IMR-90 (cell line): Measurements from ENCODE around the gene GOLPH3L. TPM values are rescaled to one million over a fixed set of nuclear protein-coding genes. Genes with fewer than 3 reads are reported as not detected.

Source experiments
- ATAC-seq: fragments of 200-7000 bp; cut with Tn5 transposase; 2 replicates; pipeline ENCODE4 v1.9.1; 2020; ENCODE audit warnings: low read depth, mild to moderate bottlenecking, moderate library complexity
- BruUV-seq: library from RNA; stranded (reverse); fragments of 400-500 nt; replicated peaks from 2 replicates; lab custom pipeline; 2021; lab: Mats Ljungman, UMichigan
- CTCF ChIA-PET: fragments of 300-600 bp; formaldehyde crosslinking; extraction: SDS; loops from one replicate; lab custom pipeline; 2021; ENCODE audit warnings: antibody characterized with exemption; lab: Yijun Ruan, JAX
- POLR2A ChIA-PET: fragments of 300-600 bp; sonication (Branson Sonifier 250); formaldehyde crosslinking; loops from one replicate; lab custom pipeline; 2022; ENCODE audit warnings: antibody characterized with exemption; ENCODE audit not compliant: unreplicated experiment; lab: Charles Lee
- DNase-seq: peaks from one replicate; pipeline ENCODE4 v3.0.0; 2013
- H2AFZ ChIP-seq: replicated peaks from 2 replicates; pipeline ENCODE3; 2013; ENCODE audit warnings: low read length, mild to moderate bottlenecking; ENCODE audit not compliant: poor library complexity
- H2AK5ac ChIP-seq: 2 replicates; pipeline ENCODE4 v1.6.1; 2013; ENCODE audit warnings: low read depth, low read length, inconsistent platforms
- H2AK9ac ChIP-seq: replicated peaks from 2 replicates; pipeline ENCODE3; 2013; ENCODE audit warnings: mild to moderate bottlenecking, low read depth, low read length, moderate library complexity; ENCODE audit not compliant: poor library complexity
- H2BK120ac ChIP-seq: 2 replicates; pipeline ENCODE4 v1.6.1; 2013; ENCODE audit warnings: low read depth, low read length, inconsistent platforms
- H2BK15ac ChIP-seq: 3 replicates; pipeline ENCODE4 v1.6.1; 2013; ENCODE audit warnings: low read depth, low read length, inconsistent platforms
- H2BK20ac ChIP-seq: 2 replicates; pipeline ENCODE4 v1.6.1; 2013; ENCODE audit warnings: low read depth, mild to moderate bottlenecking, inconsistent platforms, low read length, moderate library complexity
- H2BK5ac ChIP-seq: 2 replicates; pipeline ENCODE4 v1.6.1; 2013; ENCODE audit warnings: mild to moderate bottlenecking, low read depth, low read length, inconsistent platforms; ENCODE audit not compliant: poor library complexity, severe bottlenecking
- H3K14ac ChIP-seq: replicated peaks from 2 replicates; pipeline ENCODE4 v1.6.1; 2013; ENCODE audit warnings: low read depth, low read length, inconsistent platforms
- H3K18ac ChIP-seq: 2 replicates; pipeline ENCODE4 v1.6.1; 2013; ENCODE audit warnings: low read depth, low read length, control low read depth
- H3K23ac ChIP-seq: 2 replicates; pipeline ENCODE4 v1.6.1; 2013; ENCODE audit warnings: low read depth, low read length, inconsistent platforms
- H3K27ac ChIP-seq: 2 replicates; pipeline ENCODE4 v1.5.1; 2013; ENCODE audit warnings: mild to moderate bottlenecking, control low read depth, low read length; ENCODE audit not compliant: insufficient read depth
- H3K27me3 ChIP-seq: 2 replicates; pipeline ENCODE4 v1.6.1; 2013; ENCODE audit warnings: low read length; ENCODE audit not compliant: control insufficient read depth, insufficient read depth
- H3K36me3 ChIP-seq: 2 replicates; pipeline ENCODE4 v1.6.1; 2013; ENCODE audit warnings: low read length, mixed read lengths; ENCODE audit not compliant: control insufficient read depth, insufficient read depth
- H3K4ac ChIP-seq: 2 replicates; pipeline ENCODE4 v1.6.1; 2013; ENCODE audit warnings: low read depth, low read length, inconsistent platforms
- H3K4me1 ChIP-seq: 2 replicates; pipeline ENCODE4 v1.6.1; 2013; ENCODE audit warnings: low read length, mixed read lengths; ENCODE audit not compliant: control insufficient read depth, insufficient read depth
- H3K4me2 ChIP-seq: 2 replicates; pipeline ENCODE4 v1.6.1; 2013; ENCODE audit warnings: low read depth, mild to moderate bottlenecking, control low read depth, low read length, moderate library complexity
- H3K4me3 ChIP-seq: 2 replicates; pipeline ENCODE4 v1.5.1; 2013; ENCODE audit warnings: low read depth, mild to moderate bottlenecking, control low read depth, low read length, moderate library complexity; ENCODE audit not compliant: insufficient read depth
- H3K56ac ChIP-seq: 2 replicates; pipeline ENCODE4 v1.6.1; 2013; ENCODE audit warnings: low read length, inconsistent platforms; ENCODE audit not compliant: insufficient read depth; ENCODE audit errors: extremely low read depth
- H3K79me1 ChIP-seq, 2 experiments: 2 replicates each; pipeline ENCODE4 v1.6.1; 2013; ENCODE audit warnings: low read length in 2 of 2, inconsistent platforms in 1 of 2, low read depth in 1 of 2
- H3K9ac ChIP-seq: 2 replicates; pipeline ENCODE4 v1.6.1; 2013; ENCODE audit warnings: low read depth, low read length, control low read depth
- H3K9me1 ChIP-seq: 2 replicates; pipeline ENCODE4 v1.6.1; 2013; ENCODE audit warnings: low read length, inconsistent platforms; ENCODE audit not compliant: insufficient read depth
- H3K9me3 ChIP-seq: 2 replicates; pipeline ENCODE4 v1.6.1; 2013; ENCODE audit warnings: low read length; ENCODE audit not compliant: control insufficient read depth, insufficient read depth
- H4K20me1 ChIP-seq: 2 replicates; pipeline ENCODE4 v1.6.1; 2013; ENCODE audit warnings: low read length, inconsistent platforms; ENCODE audit not compliant: insufficient read depth
- H4K5ac ChIP-seq: 2 replicates; pipeline ENCODE4 v1.6.1; 2013; ENCODE audit warnings: mild to moderate bottlenecking, low read depth, low read length, control low read depth
- H4K8ac ChIP-seq, 2 experiments: 2 replicates each; pipeline ENCODE4 v1.6.1; 2013; ENCODE audit warnings: low read depth in 2 of 2, low read length in 2 of 2, control low read depth in 1 of 2, inconsistent platforms in 1 of 2
- H4K91ac ChIP-seq: 2 replicates; pipeline ENCODE4 v1.6.1; 2013; ENCODE audit warnings: low read depth, low read length, inconsistent platforms; ENCODE audit not compliant: insufficient read depth
- BHLHE40 ChIP-seq: fragments of 150-350 bp; IDR thresholded peaks from 2 replicates; pipeline ENCODE4 v1.6.1; 2016; ENCODE audit warnings: mild to moderate bottlenecking, low read depth, low read length
- CEBPB ChIP-seq: IDR thresholded peaks from 2 replicates; pipeline ENCODE4 v1.6.1; 2012; ENCODE audit warnings: low read depth, low read length, improper control_type of control experiment
- CHD1 ChIP-seq: IDR thresholded peaks from 2 replicates; pipeline ENCODE4 v1.6.1; 2012; ENCODE audit warnings: low read depth, low read length, improper control_type of control experiment
- MAFK ChIP-seq: IDR thresholded peaks from 2 replicates; pipeline ENCODE4 v1.6.1; 2012; ENCODE audit warnings: low read depth, low read length, improper control_type of control experiment
- NFE2L2 ChIP-seq: fragments of 150-350 bp; IDR thresholded peaks from 2 replicates; pipeline ENCODE4 v1.6.1; 2016; ENCODE audit warnings: low read depth, mild to moderate bottlenecking, low read length
- POLR2A ChIP-seq: IDR thresholded peaks from 2 replicates; pipeline ENCODE4 v1.6.1; 2012; ENCODE audit warnings: mild to moderate bottlenecking, low read depth, low read length
- RAD21 ChIP-seq: IDR thresholded peaks from 2 replicates; pipeline ENCODE4 v1.6.1; 2012; ENCODE audit warnings: low read length, improper control_type of control experiment
- RFX5 ChIP-seq: IDR thresholded peaks from 2 replicates; pipeline ENCODE4 v1.8.0; 2012; ENCODE audit warnings: low read depth, mild to moderate bottlenecking, low read length, moderate library complexity
- SMC3 ChIP-seq: fragments of 150-350 bp; IDR thresholded peaks from 2 replicates; pipeline ENCODE4 v1.6.1; 2016; ENCODE audit warnings: low read depth, mild to moderate bottlenecking, antibody characterized with exemption, low read length, moderate library complexity
- WGBS, 2 experiments: methylation state at CpG; one replicate each; pipeline versions ENCODE4 v1.1.5 to v1.1.7; 2013; ENCODE audit warnings: missing lambda C conversion rate in 2 of 2; ENCODE audit not compliant: insufficient read length in 1 of 2; ENCODE audit errors: extremely low coverage in 2 of 2; 5-methylcytosine and 5-hydroxymethylcytosine counted together
- dilution Hi-C: fragments of 300-500 bp; cut with HindIII; formaldehyde crosslinking; loops from one replicate; pipeline ENCODE4 v1.14.3; 2018; ENCODE audit warnings: low sequenced_read_pairs; ENCODE audit not compliant: unreplicated experiment
- in situ Hi-C: fragments of 300-500 bp; cut with MboI; formaldehyde crosslinking; loops from 3 replicates; pipeline ENCODE4 v1.14.3; 2019; ENCODE audit warnings: low sequenced_read_pairs, inconsistent platforms, mixed read lengths
- intact Hi-C: fragments of 100-400 bp; cut with micrococcal nuclease; formaldehyde crosslinking; loops from 2 replicates; pipeline ENCODE4 v1.10.0; 2022
- polyA plus RNA-seq, 3 experiments: library from polyadenylated mRNA; depleted of rRNA; stranded (reverse); fragments of >200 nt; gene quantifications; 2 replicates each; pipeline ENCODE4 v1.2.3, GENCODE V29; 2012; ENCODE audit warnings: low replicate concordance in 1 of 3
- total RNA-seq: library from RNA; depleted of rRNA; stranded (reverse); fragments of >200 nt; gene quantifications from 2 replicates; pipeline ENCODE4 v1.2.3, GENCODE V29; 2012
- TF ChIP-seq, protein P1 (sequence below): fragments of 150-350 bp; IDR thresholded peaks from 2 replicates; pipeline ENCODE4 v1.6.1; 2016; ENCODE audit warnings: low read depth, mild to moderate bottlenecking, low read length, moderate library complexity, borderline replicate concordance
- TF ChIP-seq, protein P2 (sequence below): fragments of 150-350 bp; IDR thresholded peaks from 2 replicates; pipeline ENCODE4 v1.6.1; 2017; ENCODE audit warnings: mild to moderate bottlenecking, antibody characterized with exemption, low read length, low read depth

GOLPH3L gene
- total and polyA plus RNA-seq, 2 of the 4 experiments (the other 2 are of a cell fraction): 9.5 to 11.0 TPM

DNA sequence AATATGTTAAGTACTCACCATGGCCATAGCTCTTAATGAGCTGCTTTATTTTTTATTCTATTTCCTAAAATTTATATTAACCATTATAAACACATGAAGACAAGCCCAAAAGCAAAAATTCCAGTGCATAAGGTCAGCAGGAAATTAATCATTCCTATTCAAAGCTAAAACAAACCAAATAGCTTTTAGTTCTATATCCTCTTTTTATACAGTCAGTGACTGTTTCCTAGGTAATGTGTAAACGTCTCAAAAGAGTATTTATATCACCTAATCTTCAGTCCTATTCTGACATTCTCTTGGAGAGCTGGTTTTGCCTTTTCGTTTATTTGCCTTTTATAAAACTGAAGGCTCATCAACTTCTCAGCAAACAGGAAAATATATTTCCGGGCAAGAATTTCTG lies 4.2 kb downstream of the GOLPH3L start:
- H2BK15ac ChIP-seq: no peak overlapping the region
- H3K79me1 ChIP-seq: peaks cover 2 to 24% of the 10 kb centered on the region in 2 experiments; a peak in 3 of 4 replicates
- ChIA-PET CTCF (interaction anchor here (0.8 to 1.7 kb wide), 5 partner anchors 9 to 132 kb away, joined by 3 to 5 read pairs (median 3); no protein-coding TSS in a partner anchor), POLR2A (no interaction called here)
- ATAC-seq (no peak), DNase-seq (peak; percentile 8)
- H4K20me1 ChIP-seq: no peaks in the 10 kb centered on the region
- no peak overlapping the region for H2AK9ac ChIP-seq
- H3K14ac ChIP-seq: no peak overlapping the region
- no peak overlapping the region for H2BK5ac ChIP-seq
- in situ Hi-C loops: no loop called here
- H3K23ac ChIP-seq: no peak overlapping the region
- H3K27ac ChIP-seq: no peak overlapping the region
- no peak overlapping the region for H4K91ac ChIP-seq
- WGBS, 2 experiments: no CpG with 5 or more reads among the region's 3 CpGs
- H4K5ac ChIP-seq: no peak overlapping the region
- no peak overlapping the region for H3K56ac ChIP-seq
- H3K27me3 ChIP-seq: no peaks in the 10 kb centered on the region
- BruUV-seq: no TSS peak
- peaks cover 3% of the 10 kb centered on the region; the same call in 1 of the 2 replicates for H3K9me1 ChIP-seq
- peaks cover 7% of the 10 kb centered on the region; the same call in 1 of the 2 replicates for H3K36me3 ChIP-seq
- intact Hi-C loops: no loop called here
- H3K9ac ChIP-seq: no peak overlapping the region
- dilution Hi-C loops: no loop called here
- no peak overlapping the region for H3K4me2 ChIP-seq
- H2BK20ac ChIP-seq: no peak overlapping the region
- no peak overlapping the region for H2AFZ ChIP-seq
- no peak overlapping the region for H3K18ac ChIP-seq
- no peak overlapping the region for H3K4ac ChIP-seq
- no peak overlapping the region for H2BK120ac ChIP-seq
- no peak overlapping the region for H2AK5ac ChIP-seq
- H3K4me3 ChIP-seq: no peak overlapping the region
- TF ChIP-seq POLR2A (no peak), SMC3 (no peak), CEBPB (no peak), NFE2L2 (no peak), BHLHE40 (no peak), CHD1 (no peak), MAFK (no peak), RAD21 (no peak), RFX5 (no peak)
- TF ChIP-seq, protein P1, sequence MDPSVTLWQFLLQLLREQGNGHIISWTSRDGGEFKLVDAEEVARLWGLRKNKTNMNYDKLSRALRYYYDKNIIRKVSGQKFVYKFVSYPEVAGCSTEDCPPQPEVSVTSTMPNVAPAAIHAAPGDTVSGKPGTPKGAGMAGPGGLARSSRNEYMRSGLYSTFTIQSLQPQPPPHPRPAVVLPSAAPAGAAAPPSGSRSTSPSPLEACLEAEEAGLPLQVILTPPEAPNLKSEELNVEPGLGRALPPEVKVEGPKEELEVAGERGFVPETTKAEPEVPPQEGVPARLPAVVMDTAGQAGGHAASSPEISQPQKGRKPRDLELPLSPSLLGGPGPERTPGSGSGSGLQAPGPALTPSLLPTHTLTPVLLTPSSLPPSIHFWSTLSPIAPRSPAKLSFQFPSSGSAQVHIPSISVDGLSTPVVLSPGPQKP: no peak
- TF ChIP-seq, protein P2, sequence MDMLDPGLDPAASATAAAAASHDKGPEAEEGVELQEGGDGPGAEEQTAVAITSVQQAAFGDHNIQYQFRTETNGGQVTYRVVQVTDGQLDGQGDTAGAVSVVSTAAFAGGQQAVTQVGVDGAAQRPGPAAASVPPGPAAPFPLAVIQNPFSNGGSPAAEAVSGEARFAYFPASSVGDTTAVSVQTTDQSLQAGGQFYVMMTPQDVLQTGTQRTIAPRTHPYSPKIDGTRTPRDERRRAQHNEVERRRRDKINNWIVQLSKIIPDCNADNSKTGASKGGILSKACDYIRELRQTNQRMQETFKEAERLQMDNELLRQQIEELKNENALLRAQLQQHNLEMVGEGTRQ: no peak
- no peaks in the 10 kb centered on the region for H3K9me3 ChIP-seq
- H3K4me1 ChIP-seq: no peaks in the 10 kb centered on the region
- no peak overlapping the region for H4K8ac ChIP-seq
